Neural progenitor cell (in vitro differentiated cells): Measurements from ENCODE around the gene MEIOSIN. TPM values are rescaled to one million over a fixed set of nuclear protein-coding genes. Genes with fewer than 3 reads are reported as not detected.

Experiments
- DNase-seq: peaks from one replicate; pipeline ENCODE4 v3.0.0-alpha.2; 2016; ENCODE audit warnings: low spot score
- H2AFZ ChIP-seq: fragments of 200-600 bp; sonication (generic); replicated peaks from 2 replicates; pipeline ENCODE4 v1.6.1; 2016; ENCODE audit warnings: antibody characterized with exemption
- H3F3A ChIP-seq: fragments of 200-600 bp; sonication (generic); 2 replicates; pipeline ENCODE4 v1.6.1; 2016; ENCODE audit warnings: antibody characterized with exemption, low read depth
- H3K27ac ChIP-seq: fragments of 200-600 bp; sonication (generic); 2 replicates; pipeline ENCODE4 v1.5.1; 2016; ENCODE audit warnings: mild to moderate bottlenecking
- H3K27me3 ChIP-seq: fragments of 200-600 bp; sonication (generic); 2 replicates; pipeline ENCODE4 v1.6.1; 2016; ENCODE audit warnings: mild to moderate bottlenecking, moderate library complexity
- H3K36me3 ChIP-seq: fragments of 200-600 bp; sonication (generic); 2 replicates; pipeline ENCODE4 v1.5.1; 2016
- H3K4me1 ChIP-seq: fragments of 200-600 bp; sonication (generic); 2 replicates; pipeline ENCODE4 v1.6.1; 2016; ENCODE audit warnings: mixed run types
- H3K4me2 ChIP-seq: fragments of 200-600 bp; sonication (generic); 2 replicates; pipeline ENCODE4 v1.6.1; 2016
- H3K4me3 ChIP-seq: fragments of 200-600 bp; sonication (generic); 2 replicates; pipeline ENCODE4 v1.5.1; 2016
- H3K79me2 ChIP-seq: fragments of 200-600 bp; sonication (generic); 2 replicates; pipeline ENCODE4 v1.6.1; 2016; ENCODE audit warnings: low read depth
- H3K9ac ChIP-seq: fragments of 200-600 bp; sonication (generic); 2 replicates; pipeline ENCODE4 v1.6.1; 2016
- H3K9me3 ChIP-seq: fragments of 200-600 bp; sonication (generic); 2 replicates; pipeline ENCODE4 v1.5.1; 2016; ENCODE audit warnings: low read depth
- H4K20me1 ChIP-seq: fragments of 200-600 bp; sonication (generic); 2 replicates; pipeline ENCODE4 v1.6.1; 2016; ENCODE audit warnings: low read depth
- H3K27ac Mint-ChIP-seq: 3 replicates; pipeline ENCODE4 v1.8.0; 2021; ENCODE audit warnings: mixed read lengths
- H3K27me3 Mint-ChIP-seq: 2 replicates; pipeline ENCODE4 v1.8.0; 2022; ENCODE audit warnings: low read depth, mild to moderate bottlenecking, inconsistent platforms, moderate library complexity, mixed read lengths; ENCODE audit not compliant: insufficient read depth
- H3K36me3 Mint-ChIP-seq: 3 replicates; pipeline ENCODE4 v1.8.0; 2021; ENCODE audit warnings: mixed read lengths
- H3K4me1 Mint-ChIP-seq: 3 replicates; pipeline ENCODE4 v1.8.0; 2021; ENCODE audit warnings: mixed read lengths
- H3K4me3 Mint-ChIP-seq: 3 replicates; pipeline ENCODE4 v1.8.0; 2021; ENCODE audit warnings: mild to moderate bottlenecking, moderate library complexity, mixed read lengths
- H3K9me3 Mint-ChIP-seq: 3 replicates; pipeline ENCODE4 v1.8.0; 2020; ENCODE audit warnings: mixed read lengths
- CTCF ChIP-seq: fragments of 200-600 bp; sonication (generic); IDR thresholded peaks from 2 replicates; pipeline ENCODE4 v1.5.1; 2017; ENCODE audit warnings: antibody characterized with exemption, mild to moderate bottlenecking
- EZH2 ChIP-seq: fragments of 200-600 bp; sonication (generic); IDR thresholded peaks from 2 replicates; pipeline ENCODE4 v1.6.1; 2017; ENCODE audit warnings: antibody characterized with exemption, mild to moderate bottlenecking, moderate library complexity
- EZH2phosphoT487 ChIP-seq: fragments of 200-600 bp; sonication (generic); IDR thresholded peaks from 2 replicates; pipeline ENCODE4 v1.6.1; 2017; ENCODE audit warnings: antibody characterized with exemption
- total RNA-seq: library from RNA; depleted of rRNA; stranded (reverse); fragments of >200 nt; gene quantifications from 2 replicates; pipeline ENCODE4 v1.2.3, GENCODE V29; 2015; ENCODE audit warnings: low replicate concordance

Gene MEIOSIN
- total RNA-seq, 1 donor from 2014 or later, result not detected

- Mint-ChIP-seq H3K4me3 (peak overlapping the region; percentile 92), H3K27me3 (peaks cover 15% of the 10 kb centered on the region), H3K4me1 (peaks cover 17% of the 10 kb centered on the region), H3K9me3 (no peaks in the 10 kb centered on the region), H3K27ac (peak overlapping the region; percentile 85), H3K36me3 (no peaks in the 10 kb centered on the region)
- H3K36me3 ChIP-seq, result no peaks in the 10 kb centered on the region
- peaks cover 34% of the 10 kb centered on the region for H3K4me1 ChIP-seq
- no peaks in the 10 kb centered on the region for H3K27me3 ChIP-seq
- TF ChIP-seq CTCF (no peak), EZH2phosphoT487 (no peak), EZH2 (no peak)
- H2AFZ ChIP-seq, result no peak overlapping the region
- peak overlapping the region; percentile 59 for H3K9ac ChIP-seq
- H3K4me2 ChIP-seq, result peak overlapping the region; percentile 99
- peaks cover 23% of the 10 kb centered on the region for H4K20me1 ChIP-seq
- peaks cover 50% of the 10 kb centered on the region for H3F3A ChIP-seq
- peaks cover 25% of the 10 kb centered on the region for H3K79me2 ChIP-seq
- peak overlapping the region; percentile 86 for H3K4me3 ChIP-seq
- H3K9me3 ChIP-seq, result no peaks in the 10 kb centered on the region
- peak; percentile 56 for DNase-seq
- peak overlapping the region; percentile 68 for H3K27ac ChIP-seq
These were observed 33.7 kb downstream of the MEIOSIN start for GRCh38 chr19:45766869-45767346.

- Histone ChIP-seq H3K27me3 (no peaks in the 10 kb centered on the region), H3F3A (peaks cover 55% of the 10 kb centered on the region), H3K4me1 (peaks cover 34% of the 10 kb centered on the region), H3K36me3 (no peaks in the 10 kb centered on the region), H3K4me3 (peak overlapping the region; percentile 86), H3K9me3 (no peaks in the 10 kb centered on the region), H2AFZ (no peak overlapping the region), H3K79me2 (peaks cover 25% of the 10 kb centered on the region), H3K9ac (peak overlapping the region; percentile 67), H4K20me1 (peaks cover 26% of the 10 kb centered on the region), H3K4me2 (peak overlapping the region; percentile 99), H3K27ac (peak overlapping the region; percentile 68)
- H3K27me3 Mint-ChIP-seq, result peaks cover 15% of the 10 kb centered on the region
- H3K9me3 Mint-ChIP-seq, result no peaks in the 10 kb centered on the region
- peak; percentile 88 for DNase-seq
- TF ChIP-seq CTCF (no peak), EZH2phosphoT487 (no peak), EZH2 (no peak)
- H3K36me3 Mint-ChIP-seq, result peaks cover 3% of the 10 kb centered on the region
- peaks cover 22% of the 10 kb centered on the region for H3K4me1 Mint-ChIP-seq
- H3K4me3 Mint-ChIP-seq, result peak overlapping the region; percentile 92
- peak overlapping the region; percentile 85 for H3K27ac Mint-ChIP-seq
These were observed 34.2 kb downstream of the MEIOSIN start for GRCh38 chr19:45767410-45767880.

GRCh38 chr19:45767881-45768654 is 34.8 kb downstream of the MEIOSIN start:
- peak; percentile 83 for DNase-seq
- TF ChIP-seq EZH2phosphoT487, result no peak
- TF ChIP-seq CTCF, result no peak
- no peak for TF ChIP-seq EZH2
- H3K27me3 ChIP-seq, result no peaks in the 10 kb centered on the region
- peak overlapping the region; percentile 92 for H3K4me3 Mint-ChIP-seq
- peak overlapping the region; percentile 99 for H3K4me2 ChIP-seq
- peaks cover 34% of the 10 kb centered on the region for H3K4me1 ChIP-seq
- peak overlapping the region; percentile 94 for H3K27ac ChIP-seq
- peaks cover 15% of the 10 kb centered on the region for H3K27me3 Mint-ChIP-seq
- H3K9me3 Mint-ChIP-seq, result no peaks in the 10 kb centered on the region
- no peaks in the 10 kb centered on the region for H3K36me3 ChIP-seq
- H3K9me3 ChIP-seq, result no peaks in the 10 kb centered on the region
- peak overlapping the region; percentile 92 for H3K27ac Mint-ChIP-seq
- H3K4me1 Mint-ChIP-seq, result peaks cover 22% of the 10 kb centered on the region
- H3K9ac ChIP-seq, result peak overlapping the region; percentile 67
- H3K79me2 ChIP-seq, result peaks cover 25% of the 10 kb centered on the region
- peaks cover 26% of the 10 kb centered on the region for H4K20me1 ChIP-seq
- H2AFZ ChIP-seq, result no peak overlapping the region
- H3K4me3 ChIP-seq, result peak overlapping the region; percentile 86
- peaks cover 57% of the 10 kb centered on the region for H3F3A ChIP-seq
- H3K36me3 Mint-ChIP-seq, result peaks cover 3% of the 10 kb centered on the region
